BE2C (cell line): Measurements from ENCODE around the gene CCDC175.
A peak's percentile ranks its signal among the peaks of the same experiment; 100 is the strongest.

Source experiments
- DNase-seq: peaks from one replicate; pipeline ENCODE4 v3.0.0-alpha.2; 2020
- H3K27me3 ChIP-seq: fragments of 250-450 bp; sonication (Bioruptor Pico); 2 replicates; pipeline ENCODE4 v1.5.1; 2020; ENCODE audit warnings: mild to moderate bottlenecking
- H3K36me3 ChIP-seq: fragments of 250-450 bp; sonication (Bioruptor Pico); 2 replicates; pipeline ENCODE4 v1.5.1; 2020; ENCODE audit warnings: mild to moderate bottlenecking
- H3K4me1 ChIP-seq: fragments of 250-450 bp; sonication (Bioruptor Pico); 2 replicates; pipeline ENCODE4 v1.5.1; 2020
- H3K4me3 ChIP-seq: 2 replicates; pipeline ENCODE4 v1.5.1; 2011; ENCODE audit warnings: low read depth, low read length
- H3K9me3 ChIP-seq: fragments of 250-450 bp; sonication (Bioruptor Pico); 2 replicates; pipeline ENCODE4 v1.5.1; 2020
- CTCF ChIP-seq: IDR thresholded peaks from 2 replicates; pipeline ENCODE4 v1.5.1; 2012; ENCODE audit warnings: mild to moderate bottlenecking, low read depth, low read length

The CCDC175 gene

DNA sequence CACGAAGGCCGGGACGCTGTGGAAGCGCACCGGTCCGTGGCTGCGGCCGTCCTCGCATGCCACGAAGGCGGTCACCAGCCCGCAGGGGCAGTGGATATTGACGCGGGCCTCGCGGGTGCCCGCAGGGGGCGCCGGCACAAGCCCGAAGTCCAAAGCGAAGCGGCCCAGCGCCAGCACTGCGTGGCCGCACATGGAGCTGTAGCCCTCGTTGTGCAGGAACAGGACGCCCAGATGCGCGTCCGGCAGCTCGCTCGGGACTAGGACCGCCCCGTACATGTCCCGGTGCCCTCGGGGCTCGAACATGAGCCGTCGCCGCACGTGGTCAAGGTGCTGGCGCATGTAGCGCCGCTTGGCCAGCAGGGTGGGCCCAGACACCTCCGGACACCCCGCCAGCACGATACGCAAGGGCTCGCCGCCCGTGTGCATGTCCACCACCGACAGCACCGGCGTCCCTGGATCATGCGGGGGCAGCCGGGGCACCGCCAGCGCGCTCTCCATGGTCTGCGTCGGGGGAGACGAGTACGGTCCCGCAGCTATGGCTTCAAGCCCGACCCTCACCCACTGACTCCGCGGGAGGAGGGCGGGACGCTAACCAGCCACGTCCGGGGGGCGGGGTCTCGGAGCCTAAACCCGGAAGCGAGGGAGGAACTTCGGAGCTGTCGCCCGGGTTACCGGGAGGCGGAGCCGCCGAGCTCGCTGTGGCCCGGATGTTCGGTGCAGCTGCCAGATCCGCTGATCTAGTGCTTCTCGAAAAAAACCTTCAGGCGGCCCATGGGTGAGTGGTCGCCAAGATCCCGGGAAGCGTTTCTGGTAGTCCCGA, 92.6 kb downstream of the CCDC175 start, which contains the start of the genes JKAMP and L3HYPDH:
JKAMP (plus strand) TSS at position 699 of the 820 bp plus-strand sequence; CDS start at position 772, 73 bp downstream.
L3HYPDH (minus strand) TSS at position 590 of the 820 bp plus-strand sequence; CDS start at position 498, 92 bp downstream.
- H3K4me3 ChIP-seq, result peak within 1 kb of the TSS; percentile 96
- TF ChIP-seq CTCF, result peak; percentile 62
- H3K27me3 ChIP-seq, result no peaks in the 10 kb centered on the region
- H3K36me3 ChIP-seq, result peaks cover 17% of the 10 kb centered on the region
- H3K9me3 ChIP-seq, result no peaks in the 10 kb centered on the region
- peak; percentile 99 for DNase-seq
- H3K4me1 ChIP-seq, result no peaks in the 10 kb centered on the region; the same call in 1 of the 2 replicates

DNA sequence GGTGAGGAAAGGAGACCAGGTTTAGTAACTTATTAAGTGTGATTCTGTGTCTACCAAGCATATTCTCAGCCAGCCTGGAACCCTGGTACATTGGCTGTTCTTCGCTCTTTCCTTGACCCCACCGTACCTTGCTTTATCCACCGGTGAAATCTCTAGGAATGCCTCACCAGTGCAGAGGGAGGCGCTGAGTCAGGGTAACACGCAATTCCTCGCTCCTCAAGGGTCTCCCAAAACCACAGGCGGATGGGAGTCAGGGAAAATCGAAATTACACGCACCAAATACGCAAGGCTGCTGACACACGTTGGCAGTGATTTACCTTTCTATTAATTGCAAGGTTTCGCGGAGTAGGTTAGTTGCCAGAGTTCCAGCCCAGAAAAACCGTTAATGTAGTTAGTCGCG, 93.2 kb downstream of the CCDC175 start:
- no peaks in the 10 kb centered on the region; the same call in 1 of the 2 replicates for H3K4me1 ChIP-seq
- DNase-seq, result no peak
- no peak for TF ChIP-seq CTCF

DNA sequence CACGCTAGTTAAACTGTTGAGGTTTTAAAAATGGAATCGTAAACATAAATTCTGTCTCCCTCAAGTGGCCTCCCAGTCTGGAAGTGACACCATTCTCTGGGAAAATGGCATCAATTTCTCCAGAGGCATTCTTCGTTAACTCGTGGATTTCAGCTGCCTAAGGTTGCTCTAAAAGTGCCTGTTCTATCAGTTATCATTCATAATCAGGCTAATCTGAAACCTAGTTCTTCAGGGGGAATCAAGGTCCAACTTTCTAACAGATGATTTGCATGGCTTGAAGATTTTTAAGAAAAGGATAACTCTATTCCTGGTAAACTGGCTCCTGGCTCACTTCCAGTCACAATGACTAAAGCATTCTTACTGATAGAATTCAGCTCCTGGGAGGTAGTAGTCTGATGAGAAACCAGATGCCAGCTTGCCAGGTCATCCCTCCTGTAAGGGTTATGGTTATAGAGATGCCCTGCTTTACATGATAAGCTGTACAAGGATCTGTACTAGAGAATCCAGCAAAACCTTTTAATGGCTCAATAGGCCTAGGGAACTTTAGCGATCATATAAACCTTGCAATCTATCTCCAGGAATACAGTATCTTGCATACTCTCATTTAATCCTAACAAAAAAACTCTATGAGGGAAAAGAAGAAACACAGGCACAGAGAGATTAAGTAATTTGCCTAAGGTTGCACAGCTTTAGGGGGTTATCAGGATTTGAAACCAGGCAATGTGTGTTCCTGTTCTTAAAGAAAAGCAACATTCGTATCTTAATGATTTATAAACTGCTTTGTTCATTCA, 93.9 kb downstream of the CCDC175 start:
- Histone ChIP-seq H3K27me3 (no peaks in the 10 kb centered on the region), H3K9me3 (no peaks in the 10 kb centered on the region), H3K36me3 (peaks cover 12% of the 10 kb centered on the region), H3K4me3 (peak overlapping the region; percentile 96), H3K4me1 (no peaks in the 10 kb centered on the region; the same call in 1 of the 2 replicates)
- no peak for TF ChIP-seq CTCF
- peak; percentile 24 for DNase-seq

More for the DNA sequence above, 93.2 kb downstream of the CCDC175 start:
- H3K27me3 ChIP-seq, result no peaks in the 10 kb centered on the region
- peak overlapping the region; percentile 96 for H3K4me3 ChIP-seq
- no peaks in the 10 kb centered on the region for H3K9me3 ChIP-seq
- peaks cover 14% of the 10 kb centered on the region for H3K36me3 ChIP-seq

GRCh38 chr14:59481871-59482540, 94.6 kb downstream of the CCDC175 start:
- H3K4me3 ChIP-seq, result peak overlapping the region; percentile 96
- DNase-seq, result no peak
- H3K4me1 ChIP-seq, result no peaks in the 10 kb centered on the region; the same call in 1 of the 2 replicates
- no peaks in the 10 kb centered on the region for H3K27me3 ChIP-seq
- no peak for TF ChIP-seq CTCF
- H3K36me3 ChIP-seq, result peaks cover 8% of the 10 kb centered on the region
- H3K9me3 ChIP-seq, result no peaks in the 10 kb centered on the region

DNA sequence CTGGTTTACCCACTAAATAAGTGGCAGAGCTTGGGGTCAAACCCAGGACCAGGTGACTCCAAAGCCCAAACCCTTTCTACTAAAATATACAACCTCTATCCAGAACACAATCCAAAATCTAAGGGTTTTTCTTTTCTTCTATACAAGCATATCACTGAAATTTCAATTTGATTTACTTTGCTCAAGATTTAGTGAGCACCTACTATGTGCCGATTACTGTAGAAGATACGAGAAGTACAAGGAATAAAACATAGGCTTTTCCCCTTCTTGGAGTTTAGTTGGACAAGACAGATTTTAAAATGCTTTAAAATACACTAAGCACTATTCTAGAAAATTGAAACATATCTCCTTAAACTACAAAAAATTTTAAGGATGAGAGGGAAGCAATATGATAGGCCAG, 95.2 kb downstream of the CCDC175 start:
- no peak for TF ChIP-seq CTCF
- Histone ChIP-seq H3K27me3 (no peaks in the 10 kb centered on the region), H3K36me3 (peaks cover 8% of the 10 kb centered on the region), H3K4me1 (no peaks in the 10 kb centered on the region; the same call in 1 of the 2 replicates), H3K9me3 (no peaks in the 10 kb centered on the region), H3K4me3 (no peak overlapping the region)
- DNase-seq, result no peak
